Heart left ventricle (tissue), 16 donors: ENCODE data around the gene ICE1. TPM values are rescaled to one million over a fixed set of nuclear protein-coding genes. Genes with fewer than 3 reads are reported as not detected.

Source experiments
- ATAC-seq, 4 donors: fragments of 200-7000 bp; cut with Tn5 transposase; one replicate each; pipeline ENCODE4 v1.9.1; 2020 to 2022; ENCODE audit warnings: moderate library complexity in 4 of 4, mild to moderate bottlenecking in 3 of 4, moderate number of reproducible peaks in 1 of 4
- DNase-seq, 5 donors: peaks; one replicate each; pipeline ENCODE4 v3.0.0-alpha.2; 2020
- H3K27ac ChIP-seq, 12 donors: fragments of 200-600 bp; sonication (generic) in 4 of 12; one replicate each; pipeline versions ENCODE4 v1.5.0 to v1.8.0; 2016 to 2022; ENCODE audit warnings: mild to moderate bottlenecking in 2 of 12
- H3K27me3 ChIP-seq, 9 donors: fragments of 200-600 bp; sonication (generic) in 2 of 9; one replicate each; pipeline versions ENCODE4 v1.5.1 to v1.8.0; 2016 to 2022; ENCODE audit warnings: mild to moderate bottlenecking in 3 of 9
- H3K36me3 ChIP-seq, 9 donors: fragments of 200-600 bp; sonication (generic) in 2 of 9; one replicate each; pipeline versions ENCODE4 v1.5.0 to v1.8.0; 2018 to 2022; ENCODE audit warnings: mild to moderate bottlenecking in 2 of 9
- H3K4me1 ChIP-seq, 12 donors: fragments of 200-600 bp; sonication (generic) in 4 of 12; one replicate each; pipeline versions ENCODE4 v1.5.0 to v1.8.0; 2016 to 2022; ENCODE audit warnings: mild to moderate bottlenecking in 3 of 12
- H3K4me3 ChIP-seq, 12 donors: fragments of 200-600 bp; sonication (generic) in 4 of 12; one replicate each; pipeline versions ENCODE4 v1.5.0 to v1.8.0; 2017 to 2022; ENCODE audit warnings: mild to moderate bottlenecking in 9 of 12, moderate library complexity in 4 of 12
- H3K9me3 ChIP-seq, 12 donors: fragments of 200-600 bp; sonication (generic) in 4 of 12; one replicate each; pipeline versions ENCODE4 v1.5.0 to v1.8.0; 2016 to 2022; ENCODE audit warnings: mild to moderate bottlenecking in 1 of 12
- CTCF ChIP-seq, 12 donors: fragments of 200-600 bp; sonication (generic) in 4 of 12; IDR thresholded peaks; one replicate each; pipeline versions ENCODE4 v1.5.0 to v1.8.0; 2018 to 2022; ENCODE audit warnings: antibody characterized with exemption in 12 of 12, mild to moderate bottlenecking in 5 of 12
- POLR2A ChIP-seq, 2 donors: fragments of 450-650 bp; IDR thresholded peaks; one replicate each; pipeline ENCODE4 v1.6.1; 2017; ENCODE audit warnings: antibody characterized with exemption in 2 of 2, mild to moderate bottlenecking in 2 of 2, moderate library complexity in 2 of 2
- WGBS, 4 donors: extraction: QIAGEN DNeasy Blood & Tissue Kit in 2 of 4; methylation state at CpG; one replicate each; pipeline versions ENCODE4 v1.1.5 to v1.1.7; 2013 to 2018; 5-methylcytosine and 5-hydroxymethylcytosine counted together
- intact Hi-C, 10 donors: fragments of 100-400 bp; cut with DNase I; formaldehyde crosslinking; loops; one replicate each; pipeline versions ENCODE4 v1.11.1 to v1.14.2; 2022
- polyA plus RNA-seq, 2 donors: library from polyadenylated mRNA; stranded (reverse); fragments of 200-250 nt; gene quantifications; one replicate each; pipeline ENCODE4 v1.2.3, GENCODE V29; 2013
- total RNA-seq, 9 donors: library from RNA; depleted of rRNA in 2 of 9; stranded (reverse); fragments of >200 nt in 2 of 9; fragmentation: NEBNext Ultra II Directional in 3 of 9; extraction: Animal tissue kit (Norgen Biotek cat#: 25700) in 3 of 9; gene quantifications; one replicate each; pipeline versions ENCODE4 v1.1.0 to v1.2.4, GENCODE V29; 2016 to 2023
- donor health status: ischemic (EF 13 %, LVEDD 7.1; RV severe dilation, severe dysfunction).
- donor health status: healthy with polysubstance abuse.
- donor health status: DM: no; HTN: yes; CAD: no.
- donor health status: DM: no; HTN: no; CAD: no.
- donor health status: ischemic (EF 25% LVEDD 6.9; RV normal size, moderate dysfunction).
- donor health status: ischemic (EF 25% LVEDD 5.7; RV mildly dilated, moderate dysfunction).
- donor health status: healthy.
- donor health status: DM: yes; HTN: yes; CAD: no.
- donor health status: ischemic (EF 35%, LVEDD 5.7; RV mildly dilated, moderate dysfunction).
- donor health status: nonischemic (EF 11% LVEDD 7.7; RV severe dilation, severe dysfunction).
- donor health status: DM: yes; HTN: yes; CAD: no.
- donor health status: PGD.
- donor health status: ischemic (EF 29% LVEDD 5.4; RV normal size, mild dysfunction).
- donor health status: nonischemic (EF 23%, LVEDD 6.1; RV moderate dilation, normal function).

ICE1 gene
- total and polyA plus RNA-seq, 11 donors, result 4.8 to 21.4 (median 18.7) TPM

GRCh38 chr5:5374009-5374715 is 48.3 kb upstream of the ICE1 start:
- Histone ChIP-seq H3K9me3 (no peaks in the 10 kb centered on the region), H3K27ac (peak overlapping the region in 7 of 12 donors; percentile 42 to 70 (median 56)), H3K27me3 (no peaks in the 10 kb centered on the region), H3K4me1 (peaks cover 0 to 10% (median 0%) of the 10 kb centered on the region in 12 donors), H3K4me3 (no peak overlapping the region), H3K36me3 (no peaks in the 10 kb centered on the region)
- peak; percentile 54 to 92 (median 76) for ATAC-seq
- TF ChIP-seq POLR2A (IDR thresholded peaks at IDR 0.05) (no peak), CTCF (IDR thresholded peaks at IDR 0.05) (no peak)
- intact Hi-C loops, result no loop called here
- DNase-seq, result peak in 4 of 5 donors; percentile 44 to 73 (median 48)
- 32 to 51% (median 37%) methylated on average over 6 of the region's 6 CpGs for WGBS, 4 donors

DNA sequence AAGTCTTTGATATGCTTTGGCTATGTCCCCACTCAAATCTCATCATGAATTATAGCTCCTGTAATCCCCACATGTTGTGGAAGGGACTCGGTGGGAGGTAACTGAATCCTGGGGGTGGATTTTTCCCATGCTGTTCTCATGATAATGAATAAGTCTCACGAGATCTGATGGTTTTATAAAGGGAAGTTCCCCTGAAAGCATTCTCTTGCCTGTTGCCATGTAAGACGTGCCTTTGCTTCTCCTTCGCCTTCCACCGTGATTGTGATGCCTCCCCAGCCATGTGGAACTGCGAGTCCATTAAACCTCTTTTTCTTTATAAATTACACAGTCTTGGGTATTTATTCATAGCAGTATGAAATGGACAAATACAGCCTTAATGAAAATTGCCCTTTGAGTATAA is 44.7 kb upstream of the ICE1 start:
- H3K27ac ChIP-seq, result no peak overlapping the region
- intact Hi-C loops, result no loop called here
- no peak for ATAC-seq
- H3K9me3 ChIP-seq, result no peaks in the 10 kb centered on the region
- TF ChIP-seq POLR2A (IDR thresholded peaks at IDR 0.05), result no peak
- no peak for TF ChIP-seq CTCF (IDR thresholded peaks at IDR 0.05)
- H3K27me3 ChIP-seq, result no peaks in the 10 kb centered on the region
- no peaks in the 10 kb centered on the region for H3K36me3 ChIP-seq
- WGBS, 4 donors, result 77 to 91% (median 90%) methylated on average over 6 of the region's 6 CpGs
- no peak overlapping the region for H3K4me3 ChIP-seq
- no peak for DNase-seq
- H3K4me1 ChIP-seq, result peaks cover 0 to 9% (median 0%) of the 10 kb centered on the region in 12 donors

DNA sequence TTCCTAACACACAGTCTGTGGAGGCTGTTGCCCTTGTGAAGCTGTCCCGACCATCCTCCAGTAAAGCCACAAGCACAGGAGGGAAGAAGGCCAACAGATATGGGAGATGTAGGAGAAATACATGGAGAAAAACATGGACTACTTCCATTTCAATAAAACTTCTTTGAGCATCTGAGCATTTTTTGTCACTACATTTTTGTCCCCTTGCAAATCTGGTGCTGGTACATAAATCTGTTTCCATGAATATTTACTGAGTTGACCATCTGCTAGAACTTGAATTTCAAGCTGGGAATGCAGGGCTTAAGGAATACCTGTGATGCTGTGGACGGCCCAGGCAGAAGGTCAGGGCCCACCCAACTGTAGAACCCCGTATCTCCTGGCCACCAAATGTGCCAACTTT is 43.9 kb upstream of the ICE1 start:
- intact Hi-C loops, result no loop called here
- Histone ChIP-seq H3K4me3 (no peak overlapping the region), H3K27ac (no peak overlapping the region), H3K9me3 (no peaks in the 10 kb centered on the region), H3K36me3 (no peaks in the 10 kb centered on the region), H3K27me3 (no peaks in the 10 kb centered on the region), H3K4me1 (peaks cover 0 to 9% (median 0%) of the 10 kb centered on the region in 12 donors)
- ATAC-seq (no peak), DNase-seq (no peak)
- 86 to 89% (median 88%) methylated on average over 3 of the region's 3 CpGs for whole genome bisulfite sequencing, 4 donors
- TF ChIP-seq CTCF (IDR thresholded peaks at IDR 0.05), result no peak
- TF ChIP-seq POLR2A (IDR thresholded peaks at IDR 0.05), result no peak

DNA sequence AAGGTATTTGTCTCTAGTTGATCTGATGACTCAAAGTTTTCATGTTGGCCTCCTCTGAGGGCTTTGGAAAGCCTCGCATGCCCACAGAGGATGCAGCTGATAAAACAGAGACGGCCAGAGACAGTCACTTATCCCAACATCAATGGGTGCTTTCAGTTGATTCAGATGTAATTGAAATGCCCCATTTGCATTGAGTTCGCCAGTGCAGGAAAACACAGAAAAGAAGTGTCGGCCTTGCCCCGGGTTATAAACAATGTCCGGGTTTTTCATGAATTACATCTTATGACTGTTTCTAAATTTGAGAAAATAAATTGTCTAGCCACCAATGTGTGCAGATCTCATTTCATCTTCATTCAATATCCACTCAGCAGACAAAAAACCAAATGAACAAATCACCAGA is 42.2 kb upstream of the ICE1 start:
- Histone ChIP-seq H3K36me3 (no peaks in the 10 kb centered on the region), H3K27me3 (no peaks in the 10 kb centered on the region), H3K4me3 (no peak overlapping the region), H3K4me1 (peaks cover 0 to 5% (median 0%) of the 10 kb centered on the region in 12 donors), H3K9me3 (no peaks in the 10 kb centered on the region), H3K27ac (no peak overlapping the region)
- TF ChIP-seq CTCF (IDR thresholded peaks at IDR 0.05) (no peak), POLR2A (IDR thresholded peaks at IDR 0.05) (no peak)
- DNase-seq, result no peak
- intact Hi-C loops, result loop anchor here in 1 of 10 donors (10.0 kb wide), 1 partner anchor 105 kb away; no protein-coding TSS in a partner anchor
- WGBS, 4 donors, result 82 to 87% (median 86%) methylated on average over 6 of the region's 6 CpGs
- no peak for ATAC-seq
